Measurements from ENCODE around the gene CACNA2D2.

Gene CACNA2D2

GRCh38 chr3:50502584-50503423 is 630 bp downstream of the CACNA2D2 start:
- Histone ChIP-seq H3K4me3 (ENCODE audit: low read length, poor library complexity, severe bottlenecking) (no peak overlapping the region), H3K4me2 (ENCODE audit: low read depth, low read length, poor library complexity, severe bottlenecking) (no peak overlapping the region), H3K9me2 (replicated peaks; ENCODE audit: low read depth, low read length) (no peaks in the 10 kb centered on the region), H3K27me3 (ENCODE audit: insufficient read depth, low read length, poor library complexity, severe bottlenecking) (peaks cover 22% of the 10 kb centered on the region), H3K9me3 (ENCODE audit: insufficient read depth, low read depth, low read length) (no peaks in the 10 kb centered on the region), H3K9ac (ENCODE audit: low read depth, low read length, poor library complexity, severe bottlenecking) (no peak overlapping the region), H2AFZ (ENCODE audit: low read length) (no peak overlapping the region), H3K36me3 (ENCODE audit: insufficient read depth, low read length) (no peaks in the 10 kb centered on the region), H3K79me2 (ENCODE audit: insufficient read depth, low read length) (no peaks in the 10 kb centered on the region), H3F3A (ENCODE audit: low read depth) (no peaks in the 10 kb centered on the region), H4K20me1 (ENCODE audit: insufficient read depth, low read length, poor library complexity, severe bottlenecking) (no peaks in the 10 kb centered on the region), H3K4me1 (ENCODE audit: insufficient read depth, low read length, poor library complexity, severe bottlenecking) (no peaks in the 10 kb centered on the region)
- TF ChIP-seq CTCF (conservative IDR thresholded peaks at IDR 0.05; ENCODE audit: low read length) (no peak), EZH2phosphoT487 (IDR thresholded peaks at IDR 0.05; ENCODE audit: borderline replicate concordance) (no peak)

DNA sequence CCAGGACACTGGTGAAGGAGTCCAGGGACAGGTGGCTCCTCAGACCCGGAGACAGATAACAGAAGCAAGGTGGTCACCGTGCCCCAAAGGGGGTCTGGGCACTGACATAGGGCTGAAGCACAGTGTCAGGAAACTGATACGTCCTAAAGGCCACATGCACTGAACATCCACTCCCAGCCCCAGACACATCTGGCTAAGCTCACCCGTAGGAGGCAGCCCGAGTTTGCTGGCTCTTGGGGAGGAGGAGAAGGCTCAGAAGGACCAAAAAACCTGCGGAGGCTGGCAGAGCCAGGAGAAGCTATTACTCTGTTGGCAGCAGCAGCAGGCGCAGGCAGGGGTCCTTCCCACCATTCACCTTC is 1.2 kb downstream of the CACNA2D2 start:
- no peaks in the 10 kb centered on the region for H3K9me3 ChIP-seq (ENCODE audit: insufficient read depth, low read depth, low read length)
- no peaks in the 10 kb centered on the region for H3K36me3 ChIP-seq (ENCODE audit: insufficient read depth, low read length)
- no peak overlapping the region for H3K4me3 ChIP-seq (ENCODE audit: low read length, poor library complexity, severe bottlenecking)
- no peak overlapping the region for H3K9ac ChIP-seq (ENCODE audit: low read depth, low read length, poor library complexity, severe bottlenecking)
- H4K20me1 ChIP-seq (ENCODE audit: insufficient read depth, low read length, poor library complexity, severe bottlenecking), result no peaks in the 10 kb centered on the region
- TF ChIP-seq CTCF (conservative IDR thresholded peaks at IDR 0.05; ENCODE audit: low read length), result no peak
- TF ChIP-seq EZH2phosphoT487 (IDR thresholded peaks at IDR 0.05; ENCODE audit: borderline replicate concordance), result no peak
- no peaks in the 10 kb centered on the region for H3K4me1 ChIP-seq (ENCODE audit: insufficient read depth, low read length, poor library complexity, severe bottlenecking)
- peaks cover 22% of the 10 kb centered on the region for H3K27me3 ChIP-seq (ENCODE audit: insufficient read depth, low read length, poor library complexity, severe bottlenecking)
- H3F3A ChIP-seq (ENCODE audit: low read depth), result no peaks in the 10 kb centered on the region
- H3K9me2 ChIP-seq (replicated peaks; ENCODE audit: low read depth, low read length), result no peaks in the 10 kb centered on the region
- H3K79me2 ChIP-seq (ENCODE audit: insufficient read depth, low read length), result no peaks in the 10 kb centered on the region
- H2AFZ ChIP-seq (ENCODE audit: low read length), result no peak overlapping the region
- no peak overlapping the region for H3K4me2 ChIP-seq (ENCODE audit: low read depth, low read length, poor library complexity, severe bottlenecking)

DNA sequence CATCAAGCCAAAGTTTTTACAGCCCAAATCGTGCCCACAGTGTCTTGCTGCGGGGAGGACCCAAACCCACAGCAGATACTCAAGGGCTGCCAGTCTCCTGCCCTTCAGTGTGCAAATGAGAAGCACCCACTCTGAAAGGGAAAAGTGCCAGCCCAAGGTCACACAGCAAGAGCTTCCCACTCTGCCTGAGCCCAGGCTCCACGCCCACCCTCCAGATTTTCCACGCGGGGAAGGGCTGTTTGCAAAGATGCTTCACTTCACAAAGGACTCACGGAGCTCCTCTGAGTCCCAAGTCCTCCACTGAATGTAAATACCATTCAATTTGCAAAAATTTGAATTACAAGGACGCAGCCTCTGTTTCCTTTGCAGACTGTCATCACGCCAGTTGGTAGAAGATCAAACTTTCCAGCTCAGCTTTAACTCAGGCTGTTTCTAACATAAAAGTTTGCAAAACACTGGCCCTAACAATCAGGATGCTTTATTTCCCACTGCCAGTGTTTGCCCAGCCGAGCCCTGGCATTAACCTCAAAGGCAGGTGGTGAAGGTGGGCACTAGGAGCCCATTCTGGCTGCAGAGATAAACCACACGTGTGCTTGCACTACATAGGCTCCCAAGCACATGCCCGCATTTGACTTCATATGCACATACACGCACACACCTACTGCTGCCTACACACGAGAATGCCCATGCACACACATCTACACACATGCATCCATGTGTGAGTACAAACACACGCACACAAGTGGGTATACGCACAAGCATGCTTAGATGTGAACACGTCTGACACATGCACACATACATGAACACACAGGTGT is 7.6 kb downstream of the CACNA2D2 start:
- no peaks in the 10 kb centered on the region for H4K20me1 ChIP-seq (ENCODE audit: insufficient read depth, low read length, poor library complexity, severe bottlenecking)
- no peaks in the 10 kb centered on the region for H3K9me3 ChIP-seq (ENCODE audit: insufficient read depth, low read depth, low read length)
- H3K27me3 ChIP-seq (ENCODE audit: insufficient read depth, low read length, poor library complexity, severe bottlenecking), result no peaks in the 10 kb centered on the region
- H3K4me3 ChIP-seq (ENCODE audit: low read length, poor library complexity, severe bottlenecking), result no peak overlapping the region
- no peaks in the 10 kb centered on the region for H3K79me2 ChIP-seq (ENCODE audit: insufficient read depth, low read length)
- no peak for TF ChIP-seq EZH2phosphoT487 (IDR thresholded peaks at IDR 0.05; ENCODE audit: borderline replicate concordance)
- no peak for TF ChIP-seq CTCF (conservative IDR thresholded peaks at IDR 0.05; ENCODE audit: low read length)
- no peaks in the 10 kb centered on the region for H3F3A ChIP-seq (ENCODE audit: low read depth)
- H2AFZ ChIP-seq (ENCODE audit: low read length), result no peak overlapping the region
- H3K36me3 ChIP-seq (ENCODE audit: insufficient read depth, low read length), result no peaks in the 10 kb centered on the region
- H3K9ac ChIP-seq (ENCODE audit: low read depth, low read length, poor library complexity, severe bottlenecking), result no peak overlapping the region
- H3K4me2 ChIP-seq (ENCODE audit: low read depth, low read length, poor library complexity, severe bottlenecking), result no peak overlapping the region
- H3K4me1 ChIP-seq (ENCODE audit: insufficient read depth, low read length, poor library complexity, severe bottlenecking), result peaks cover 34% of the 10 kb centered on the region
- H3K9me2 ChIP-seq (replicated peaks; ENCODE audit: low read depth, low read length), result no peaks in the 10 kb centered on the region
